Stimulated activated CD8-positive, alpha-beta memory T cell treated with anti-CD3 and anti-CD28 coated beads, Interleukin-2, amount 100 ng/mL, for 1 hour (primary cell): ENCODE results near the gene KRTAP29-1.
"Not testable (repeated sequence)": the region's sequence is repeated elsewhere in the genome, so short reads cannot be mapped to it uniquely, and the experiment has no call there.

Experiments
- DNase-seq, 2 donors: peaks; one replicate each; pipeline ENCODE4 v3.0.0-alpha.2; 2020; ENCODE audit warnings: low read depth in 2 of 2

KRTAP29-1 gene

GRCh38 chr17:41298458-41299135 lies 4.1 kb downstream of the KRTAP29-1 start:
- DNase-seq = no peak

GRCh38 chr17:41296846-41297245 lies 5.8 kb downstream of the KRTAP29-1 start:
- no peak for DNase-seq

- DNase-seq = no peak
Observed at GRCh38 chr17:41294016-41294415, 8.6 kb downstream of the KRTAP29-1 start.

- DNase-seq = no peak
Observed at GRCh38 chr17:41287050-41287449, 15.6 kb downstream of the KRTAP29-1 start.

GRCh38 chr17:41284546-41284945 lies 18.1 kb downstream of the KRTAP29-1 start:
- no peak for DNase-seq

GRCh38 chr17:41284043-41284442 lies 18.6 kb downstream of the KRTAP29-1 start:
- DNase-seq = no peak

- no peak for DNase-seq
Observed at GRCh38 chr17:41278176-41278955, 24.3 kb downstream of the KRTAP29-1 start.

- not testable (repeated sequence) for DNase-seq
Observed at GRCh38 chr17:41275648-41276190, 26.9 kb downstream of the KRTAP29-1 start, which contains the start of gene KRTAP9-7. KRTAP9-7 (plus strand) TSS chr17:41275698; CDS start chr17:41275698, 0 bp downstream.

- no peak for DNase-seq
Observed at GRCh38 chr17:41271858-41272257, 30.8 kb downstream of the KRTAP29-1 start.

GRCh38 chr17:41271323-41271722 lies 31.3 kb downstream of the KRTAP29-1 start:
- not testable (repeated sequence) for DNase-seq

GRCh38 chr17:41267711-41268110 lies 34.9 kb downstream of the KRTAP29-1 start:
- DNase-seq = no peak

GRCh38 chr17:41265078-41265477 lies 37.6 kb downstream of the KRTAP29-1 start, which contains the start of gene KRTAP9-6:
KRTAP9-6 (plus strand) TSS chr17:41265378; CDS start chr17:41265378, 0 bp downstream.
- no peak for DNase-seq

GRCh38 chr17:41264599-41264998 lies 38.1 kb downstream of the KRTAP29-1 start:
- DNase-seq = no peak

GRCh38 chr17:41263212-41263611 lies 39.4 kb downstream of the KRTAP29-1 start:
- DNase-seq = no peak

- no peak for DNase-seq
Observed at GRCh38 chr17:41258406-41258805, 44.2 kb downstream of the KRTAP29-1 start.

- DNase-seq = no peak
Observed at GRCh38 chr17:41256291-41256685, 46.4 kb downstream of the KRTAP29-1 start.

- DNase-seq = not testable (repeated sequence)
Observed at GRCh38 chr17:41255381-41256290, 47.0 kb downstream of the KRTAP29-1 start, which contains the start of gene KRTAP9-9. KRTAP9-9 (plus strand) TSS chr17:41255384.

GRCh38 chr17:41254861-41255260 lies 47.8 kb downstream of the KRTAP29-1 start:
- no peak for DNase-seq
